ENCODE results near the gene TFF1.

The TFF1 gene

GRCh38 chr21:42379426-42380215, 13.3 kb upstream of the TFF1 start:
- peak in 1 of 2 experiments; percentile 31 for DNase-seq

GRCh38 chr21:42378418-42378817, 12.1 kb upstream of the TFF1 start:
- DNase-seq, result no peak

GRCh38 chr21:42377951-42378340, 11.6 kb upstream of the TFF1 start:
- no peak for DNase-seq

- DNase-seq, result no peak
Measured at GRCh38 chr21:42377211-42377950, 11.0 kb upstream of the TFF1 start.

DNA sequence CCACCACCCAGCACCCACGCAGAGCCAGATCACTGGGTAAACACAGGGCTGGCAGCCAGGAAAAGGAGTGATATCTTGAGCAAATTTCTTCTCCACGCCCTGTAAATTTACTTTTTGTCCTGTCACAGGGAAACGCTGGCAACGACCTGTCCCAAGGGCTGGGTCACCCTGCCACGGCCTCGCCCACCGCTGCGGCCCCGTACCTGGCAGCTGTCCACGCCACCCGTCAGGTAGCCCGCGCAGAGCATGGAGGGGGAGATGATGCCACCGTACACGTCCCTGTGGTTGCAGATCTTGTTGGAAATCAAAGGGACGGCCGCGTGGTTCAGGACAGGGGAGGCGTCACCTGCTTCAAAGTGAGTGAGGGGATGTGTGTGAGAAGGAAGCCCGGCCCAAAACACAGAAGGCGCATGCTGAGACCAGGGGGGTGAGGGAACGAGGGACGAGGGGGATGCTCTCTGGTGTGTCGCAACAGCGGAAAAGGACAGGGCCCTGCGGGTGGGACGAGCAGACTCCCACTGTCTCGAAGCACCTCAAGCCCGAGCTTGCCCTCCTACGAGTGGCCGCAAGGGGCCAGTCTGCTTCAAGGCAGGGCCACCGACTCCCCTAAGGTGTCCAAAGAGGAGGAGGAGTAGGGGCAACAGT, 10.1 kb upstream of the TFF1 start:
- DNase-seq, result peak in 1 of 2 experiments; percentile 42

DNA sequence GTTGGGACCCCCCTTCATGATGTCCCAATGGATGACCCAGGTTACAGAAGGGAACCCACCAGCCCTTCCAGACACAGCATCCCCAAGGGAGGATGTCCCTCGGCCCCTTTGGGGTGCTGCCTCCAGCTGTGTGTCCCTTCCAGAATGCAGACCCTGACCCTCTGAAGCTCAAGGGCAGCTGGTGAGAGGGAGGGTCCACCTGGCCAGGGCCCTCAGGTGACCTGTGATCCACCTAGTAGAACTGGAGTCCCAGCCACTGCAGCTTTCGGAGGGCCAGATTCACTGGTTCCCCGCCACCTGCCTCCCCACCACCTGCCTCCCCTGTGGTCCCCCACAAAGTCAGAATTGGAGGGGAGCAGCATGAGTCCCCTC, 9.6 kb upstream of the TFF1 start:
- no peak for DNase-seq

DNA sequence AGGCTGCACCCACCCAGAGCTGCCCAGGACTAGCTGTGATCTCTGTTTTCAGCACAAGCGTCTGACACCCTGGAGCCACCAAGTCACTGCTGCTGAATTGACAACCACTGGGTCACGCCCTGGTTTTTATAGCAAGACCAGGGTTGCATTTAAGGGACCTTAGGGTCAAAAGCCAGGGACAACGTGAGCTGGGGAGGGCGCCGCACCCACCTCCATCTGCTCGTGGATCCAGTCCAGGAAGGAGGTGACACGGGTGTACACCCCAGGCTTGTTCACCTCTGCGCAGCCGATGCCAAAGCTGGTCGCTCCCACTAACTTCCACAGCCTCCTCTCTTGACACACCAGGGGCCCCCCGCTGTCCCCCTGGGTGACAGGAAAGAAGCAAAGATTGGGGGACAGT, 9.2 kb upstream of the TFF1 start:
- no peak for DNase-seq

GRCh38 chr21:42374864-42375499, 8.6 kb upstream of the TFF1 start:
- DNase-seq, result no peak

DNA sequence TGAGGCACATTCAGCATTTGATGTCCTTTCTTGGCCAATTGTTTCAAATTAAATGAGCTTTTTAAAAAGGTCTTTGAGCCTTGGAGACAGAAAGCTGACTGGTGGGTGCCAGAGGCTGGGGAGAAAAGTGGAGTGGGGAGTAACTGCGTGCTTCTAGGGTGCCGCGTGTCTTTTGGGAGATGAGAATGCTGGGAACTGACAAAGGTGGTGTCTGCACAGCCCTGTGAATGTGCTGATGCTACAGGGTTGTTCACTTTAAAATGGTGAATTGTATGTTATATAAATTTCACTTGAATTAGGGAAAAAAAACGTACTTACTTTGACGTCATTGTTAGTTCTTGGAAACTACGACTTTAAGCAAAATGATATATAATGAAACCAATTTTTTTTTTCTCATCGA, 8.1 kb upstream of the TFF1 start:
- DNase-seq, result no peak

- no peak for DNase-seq
Measured at GRCh38 chr21:42373908-42374455, 7.6 kb upstream of the TFF1 start.

DNA sequence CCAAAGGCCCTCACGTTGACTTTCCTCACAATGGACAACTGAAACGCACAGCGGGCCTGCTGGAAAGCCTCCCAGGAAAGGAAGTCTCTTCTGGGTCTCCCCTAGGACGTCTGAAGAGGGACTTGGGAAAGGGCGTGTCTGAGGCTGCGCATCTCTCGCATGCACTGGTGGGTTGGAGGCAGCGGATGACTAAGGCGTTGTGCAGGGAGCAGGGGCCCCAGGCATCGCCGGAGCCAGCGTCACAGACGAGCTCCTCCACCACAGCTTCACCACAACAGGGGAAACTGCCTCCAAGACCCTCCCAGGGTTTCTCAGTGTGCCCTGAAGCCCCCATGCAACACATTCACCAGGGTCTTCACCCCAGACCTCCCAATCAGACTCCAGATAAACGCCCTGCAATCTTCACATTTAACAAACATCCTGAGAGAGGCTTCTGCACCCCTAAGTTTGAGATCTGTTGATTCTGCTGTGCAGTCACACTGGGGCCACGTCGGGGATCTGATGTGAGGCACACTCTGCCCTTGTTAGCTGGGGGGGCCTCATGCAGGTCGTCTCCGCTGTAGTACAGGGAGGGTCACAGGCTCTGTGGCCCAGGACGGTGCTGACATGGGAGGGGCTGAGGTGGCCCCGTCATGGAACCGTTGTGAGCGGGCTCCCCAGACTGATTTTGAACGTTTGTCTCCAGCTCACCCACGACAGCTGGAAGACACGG, 7.0 kb upstream of the TFF1 start:
- DNase-seq, result no peak

DNA sequence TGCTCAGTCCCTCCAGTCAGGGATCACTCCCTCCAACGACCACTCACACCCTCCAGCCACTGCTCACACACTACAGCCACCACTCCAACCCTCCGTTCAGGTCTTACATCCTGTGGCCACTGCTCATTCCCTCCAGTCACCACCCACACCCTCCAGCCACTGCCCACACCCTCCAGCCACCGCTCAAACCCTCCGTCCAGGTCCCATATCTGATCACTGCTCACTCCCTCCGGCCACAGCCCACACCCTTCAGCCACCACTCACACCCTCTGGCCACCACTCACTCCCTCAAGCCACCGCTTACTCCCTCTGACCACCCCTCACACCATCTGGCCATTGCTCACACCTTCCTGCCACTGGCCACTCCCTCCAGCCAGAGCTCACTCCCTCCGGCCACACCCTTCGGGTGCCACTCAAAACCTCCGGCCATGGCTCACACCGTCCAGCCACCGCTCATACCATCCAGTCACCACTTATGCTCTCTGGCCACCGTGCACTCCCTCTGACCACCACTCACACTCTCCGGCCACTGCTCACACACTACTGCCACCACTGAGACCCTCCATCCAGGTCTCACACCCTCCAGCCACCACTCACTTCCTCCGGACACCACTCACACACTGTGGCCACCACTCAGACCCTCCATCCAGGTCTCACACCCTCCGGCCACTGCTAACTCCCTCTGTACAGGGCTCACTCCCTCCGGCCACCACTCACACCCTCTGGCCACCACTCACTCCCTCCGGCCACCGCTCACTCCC, 4.7 kb upstream of the TFF1 start:
- no peak for DNase-seq

DNA sequence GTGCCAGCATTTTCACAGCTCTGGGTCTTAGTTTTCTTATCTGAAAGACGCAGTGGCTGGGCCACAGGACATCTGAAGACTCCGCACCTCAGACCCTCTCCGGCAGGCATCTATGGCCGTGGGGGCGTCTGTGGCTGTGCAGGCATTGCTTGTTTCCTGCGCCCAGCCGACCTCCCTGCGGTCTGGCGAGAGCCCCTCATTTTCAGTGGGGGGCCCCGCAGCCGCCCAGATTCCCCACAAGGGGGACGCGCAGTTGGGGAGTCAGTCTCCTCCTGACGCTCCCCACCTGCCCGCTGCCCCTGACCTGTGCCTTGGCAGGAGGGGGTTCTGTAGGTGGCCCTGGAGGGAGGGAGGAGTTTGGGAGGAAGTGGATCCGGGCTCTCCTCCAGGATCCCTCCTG, 3.5 kb upstream of the TFF1 start:
- DNase-seq, result no peak

DNA sequence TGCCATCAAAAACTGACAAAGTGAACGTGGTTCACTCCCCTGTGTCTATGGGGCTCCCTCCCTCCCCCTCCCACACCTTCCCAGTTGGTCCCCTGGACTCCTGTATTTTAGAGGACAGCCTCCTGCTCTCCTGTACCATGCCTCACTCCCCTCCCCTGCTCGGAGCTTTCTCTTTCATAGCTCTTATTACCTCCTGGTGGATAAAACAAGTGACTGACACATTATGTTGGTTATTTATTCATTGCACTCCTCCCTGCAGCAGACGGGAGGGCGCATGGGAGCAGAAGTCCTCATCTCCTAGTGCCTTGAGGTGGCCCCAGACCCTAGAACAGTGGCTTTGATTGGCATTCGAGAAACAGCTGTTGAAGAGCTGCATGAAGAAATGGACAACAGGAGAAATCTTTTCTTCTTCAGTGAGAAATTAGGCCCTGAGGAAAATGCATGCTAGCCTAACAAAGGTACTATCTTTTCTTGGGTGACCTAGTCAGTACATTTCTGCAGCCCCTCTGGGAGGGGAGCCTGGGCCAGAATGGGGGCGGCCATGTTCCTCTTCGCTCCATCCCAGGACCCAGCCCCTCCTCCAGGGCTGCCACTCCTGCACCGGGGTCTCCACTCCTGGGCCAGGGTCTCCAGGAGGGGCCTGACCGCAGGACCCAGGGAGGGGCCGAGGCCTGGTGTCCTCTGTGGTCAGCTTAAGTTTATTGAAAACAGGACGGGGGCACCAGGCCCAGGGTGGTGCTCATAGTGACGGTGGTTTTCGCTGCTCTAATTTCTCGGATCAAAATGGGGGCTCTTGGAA, 1.2 kb upstream of the TFF1 start:
- DNase-seq, result peak; percentile 64 to 79

- peak in 1 of 2 experiments; percentile 52 for DNase-seq
Measured at GRCh38 chr21:42365770-42366169, 565 bp downstream of the TFF1 start.

- DNase-seq, result peak in 1 of 2 experiments; percentile 39
Measured at GRCh38 chr21:42364304-42364865, 1.9 kb downstream of the TFF1 start.

- DNase-seq, result no peak
Measured at GRCh38 chr21:42363312-42363711, 3.0 kb downstream of the TFF1 start.

DNA sequence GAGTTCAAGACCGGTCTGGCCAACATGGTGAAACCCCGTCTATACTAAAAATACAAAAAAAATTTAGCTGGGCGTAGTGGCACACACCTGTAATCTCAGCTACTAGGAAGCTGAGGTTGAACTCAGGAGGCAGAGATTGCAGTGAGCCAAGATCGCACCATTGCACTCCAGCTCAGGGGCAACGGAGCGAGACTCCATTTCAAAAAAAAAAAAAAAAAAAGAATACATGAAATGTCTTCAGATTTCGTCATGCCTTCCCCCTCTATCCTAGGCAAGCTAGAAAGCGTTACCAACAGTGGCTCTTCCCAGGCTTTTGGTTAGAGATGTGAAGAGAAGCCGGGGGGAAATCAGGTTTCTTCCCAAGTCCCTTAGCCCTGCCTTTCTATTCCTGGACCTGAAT, 3.6 kb downstream of the TFF1 start:
- DNase-seq, result no peak

DNA sequence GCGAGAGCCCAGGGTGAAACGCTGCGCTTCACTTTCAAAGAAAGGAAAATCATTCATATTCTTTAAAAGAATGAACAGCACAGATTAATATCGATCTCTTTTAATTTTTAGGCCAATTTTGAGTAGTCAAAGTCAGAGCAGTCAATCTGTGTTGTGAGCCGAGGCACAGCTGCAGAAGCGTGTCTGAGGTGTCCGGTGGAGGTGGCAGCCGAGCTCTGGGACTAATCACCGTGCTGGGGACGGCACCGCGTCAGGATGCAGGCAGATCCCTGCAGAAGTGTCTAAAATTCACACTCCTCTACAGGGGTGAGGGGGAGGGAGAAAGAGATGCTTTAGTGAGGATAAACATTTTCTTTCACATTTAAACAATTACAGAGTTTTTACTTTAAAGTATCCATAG, 4.1 kb downstream of the TFF1 start:
- DNase-seq, result no peak

DNA sequence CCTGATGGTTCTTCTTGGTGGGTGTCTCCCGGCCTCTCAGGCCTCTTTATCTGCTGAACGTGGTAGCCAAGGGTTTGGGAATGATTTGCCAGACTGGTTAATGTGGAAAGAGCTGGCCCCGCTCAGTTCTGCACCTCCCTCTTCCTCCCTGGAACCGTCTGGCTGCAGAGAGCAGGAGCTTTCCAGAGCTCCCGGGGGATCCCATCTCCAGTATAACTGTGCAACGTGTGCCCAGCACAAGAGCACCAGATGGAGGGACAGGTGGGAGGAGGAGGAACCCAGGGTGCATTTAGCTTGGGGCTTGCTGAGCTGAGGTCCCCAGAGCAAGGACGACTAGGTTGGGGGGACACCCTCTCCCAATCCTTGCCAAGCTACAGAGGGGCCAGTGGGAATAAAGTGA, 5.0 kb downstream of the TFF1 start:
- DNase-seq, result peak in 1 of 2 experiments; percentile 26
